Measurements from ENCODE around the gene MUC6. TPM values are rescaled to one million over a fixed set of nuclear protein-coding genes. Genes with fewer than 3 reads are reported as not detected.

The MUC6 gene
- total and polyA plus RNA-seq, 8 donors = 0.34 to 1.0 (median 0.56) TPM; not detected in 2

GRCh38 chr11:1015064-1015463 lies 21.5 kb downstream of the MUC6 start:
- DNase-seq (no peak), ATAC-seq (no peak)
- no peaks in the 10 kb centered on the region for H3K4me1 ChIP-seq
- H3K9me3 ChIP-seq = no peaks in the 10 kb centered on the region
- intact Hi-C loops (cut with DNase I) = no loop called here
- no peak overlapping the region for H3K4me3 ChIP-seq
- no peak for TF ChIP-seq CTCF (IDR thresholded peaks at IDR 0.05)
- no peaks in the 10 kb centered on the region for H3K27me3 ChIP-seq
- H3K27ac ChIP-seq = no peak overlapping the region
- peaks cover 0 to 36% of the 10 kb centered on the region in 2 donors for H3K36me3 ChIP-seq

- intact Hi-C loops (cut with DNase I) = no loop called here
- ATAC-seq = no peak
- no peak for DNase-seq
Observed at GRCh38 chr11:1014276-1014675, 22.2 kb downstream of the MUC6 start.

GRCh38 chr11:1013631-1013935 lies 22.9 kb downstream of the MUC6 start:
- H3K4me1 ChIP-seq = no peaks in the 10 kb centered on the region
- no peak overlapping the region for H3K27ac ChIP-seq
- H3K9me3 ChIP-seq = no peaks in the 10 kb centered on the region
- peaks cover 0 to 50% of the 10 kb centered on the region in 2 donors for H3K36me3 ChIP-seq
- ATAC-seq (no peak), DNase-seq (no peak)
- H3K27me3 ChIP-seq = no peaks in the 10 kb centered on the region
- no peak for TF ChIP-seq CTCF (IDR thresholded peaks at IDR 0.05)
- intact Hi-C loops (cut with DNase I) = no loop called here
- H3K4me3 ChIP-seq = no peak overlapping the region

More at GRCh38 chr11:1014276-1014675, 22.2 kb downstream of the MUC6 start:
- Histone ChIP-seq H3K4me3 (no peak overlapping the region), H3K27me3 (no peaks in the 10 kb centered on the region), H3K9me3 (no peaks in the 10 kb centered on the region), H3K36me3 (peaks cover 0 to 44% of the 10 kb centered on the region in 2 donors), H3K27ac (no peak overlapping the region), H3K4me1 (no peaks in the 10 kb centered on the region)
- TF ChIP-seq CTCF (IDR thresholded peaks at IDR 0.05) = no peak

GRCh38 chr11:1012740-1013630 lies 23.5 kb downstream of the MUC6 start:
- Histone ChIP-seq H3K4me1 (no peaks in the 10 kb centered on the region), H3K27me3 (no peaks in the 10 kb centered on the region), H3K4me3 (no peak overlapping the region), H3K36me3 (peaks cover 0 to 56% of the 10 kb centered on the region in 2 donors), H3K27ac (no peak overlapping the region), H3K9me3 (no peaks in the 10 kb centered on the region)
- TF ChIP-seq CTCF (IDR thresholded peaks at IDR 0.05) = no peak
- DNase-seq (no peak), ATAC-seq (no peak)
- intact Hi-C loops (cut with DNase I) = no loop called here

- peaks cover 0 to 63% of the 10 kb centered on the region in 2 donors for H3K36me3 ChIP-seq
- H3K9me3 ChIP-seq = no peaks in the 10 kb centered on the region
- no peaks in the 10 kb centered on the region for H3K27me3 ChIP-seq
- ATAC-seq (no peak), DNase-seq (no peak)
- intact Hi-C loops (cut with DNase I) = no loop called here
- H3K4me3 ChIP-seq = no peak overlapping the region
- no peak for TF ChIP-seq CTCF (IDR thresholded peaks at IDR 0.05)
- H3K27ac ChIP-seq = no peak overlapping the region
- H3K4me1 ChIP-seq = no peaks in the 10 kb centered on the region
Observed at GRCh38 chr11:1012291-1012690, 24.2 kb downstream of the MUC6 start.
